GM12875 (cell line): ENCODE measurements around the gene NXN.

ENCODE experiments used
- H3K4me3 ChIP-seq: one replicate; pipeline ENCODE4 v1.5.1; 2011; ENCODE audit warnings: low read depth, low read length, control low read depth
- CTCF ChIP-seq: IDR thresholded peaks from 2 replicates; pipeline ENCODE4 v1.5.1; 2011; ENCODE audit warnings: low read depth, mild to moderate bottlenecking, control low read depth, inconsistent platforms, low read length, moderate library complexity, borderline replicate concordance; ENCODE audit not compliant: insufficient read depth

Gene NXN

DNA sequence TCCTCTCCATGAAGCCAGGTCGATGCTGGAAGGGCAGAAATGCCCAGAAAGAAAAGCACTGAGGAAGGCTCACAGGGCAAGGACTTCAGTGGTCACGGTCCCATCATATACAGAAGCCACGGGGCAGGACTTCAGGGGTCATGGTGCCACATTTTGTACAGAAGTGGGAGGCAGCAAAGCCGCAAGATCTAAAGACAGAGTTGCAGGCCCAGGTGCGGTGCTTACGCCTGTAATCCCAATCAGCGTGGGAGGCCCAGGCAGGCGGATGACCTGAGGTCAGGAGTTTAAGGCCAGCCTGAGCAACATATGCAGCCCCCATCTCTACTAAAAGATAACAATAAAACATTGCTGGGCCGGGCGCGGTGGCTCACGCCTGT, 96.0 kb downstream of the NXN start:
- no peak overlapping the region for H3K4me3 ChIP-seq
- TF ChIP-seq CTCF = no peak

GRCh38 chr17:882827-883585, 96.6 kb downstream of the NXN start:
- TF ChIP-seq CTCF = no peak
- H3K4me3 ChIP-seq = no peak overlapping the region

DNA sequence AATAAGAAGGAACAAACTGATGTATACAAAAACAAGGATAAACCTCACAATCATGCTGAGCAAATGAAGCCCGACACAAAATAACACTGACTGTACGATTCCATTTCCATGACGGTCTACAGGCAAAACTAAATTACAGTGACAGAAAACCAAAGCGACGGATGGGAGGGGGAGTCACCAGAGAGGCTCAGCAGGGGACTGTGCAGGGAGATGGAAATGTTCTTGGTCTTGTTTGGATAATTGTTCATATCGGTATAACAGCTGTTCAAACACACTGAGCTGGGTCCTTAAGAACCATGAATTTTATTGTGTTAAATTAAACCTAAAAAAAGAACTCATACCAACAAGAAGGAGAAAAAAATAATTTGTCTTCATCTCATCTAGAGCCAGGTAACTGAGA, 97.8 kb downstream of the NXN start:
- TF ChIP-seq CTCF = no peak
- H3K4me3 ChIP-seq = no peak overlapping the region

GRCh38 chr17:880443-881269, 98.9 kb downstream of the NXN start:
- no peak overlapping the region for H3K4me3 ChIP-seq
- no peak for TF ChIP-seq CTCF

GRCh38 chr17:879546-880442, 99.8 kb downstream of the NXN start:
- peak; percentile 61 for TF ChIP-seq CTCF
- H3K4me3 ChIP-seq = no peak overlapping the region

- no peak for TF ChIP-seq CTCF
- H3K4me3 ChIP-seq = no peak overlapping the region
These were observed 101.9 kb downstream of the NXN start for GRCh38 chr17:877630-878029.
